Neural cell (in vitro differentiated cells): ENCODE results near the gene EPHA6.

ENCODE experiments used
- CTCF ChIP-seq: fragments of 450-650 bp; IDR thresholded peaks from 2 replicates; pipeline ENCODE4 v1.5.1; 2014; ENCODE audit warnings: antibody characterized with exemption, mild to moderate bottlenecking, moderate library complexity; ENCODE audit not compliant: poor library complexity, severe bottlenecking
- EP300 ChIP-seq: fragments of 450-650 bp; conservative IDR thresholded peaks from 2 replicates; pipeline ENCODE4 v1.6.1; 2014; ENCODE audit warnings: antibody characterized with exemption, mild to moderate bottlenecking, moderate library complexity; ENCODE audit not compliant: poor library complexity, severe bottlenecking
- EZH2 ChIP-seq: fragments of 200-600, 300-800 bp; shearing (Covaris generic), sonication (generic); IDR thresholded peaks from 2 replicates; pipeline ENCODE4 v1.6.1; 2014; ENCODE audit warnings: antibody characterized with exemption, low read length, borderline replicate concordance, mild to moderate bottlenecking; ENCODE audit not compliant: insufficient read depth, poor library complexity, severe bottlenecking
- POLR2AphosphoS5 ChIP-seq: IDR thresholded peaks from 2 replicates; pipeline ENCODE4 v1.6.1; 2012
- REST ChIP-seq: IDR thresholded peaks from 2 replicates; pipeline ENCODE4 v1.6.1; 2012; ENCODE audit warnings: borderline replicate concordance
- SMC3 ChIP-seq: fragments of 450-650 bp; conservative IDR thresholded peaks from 2 replicates; pipeline ENCODE4 v1.6.1; 2014; ENCODE audit warnings: antibody characterized with exemption, mild to moderate bottlenecking, moderate library complexity; ENCODE audit not compliant: poor library complexity
- TAF1 ChIP-seq: IDR thresholded peaks from 2 replicates; pipeline ENCODE4 v1.6.1; 2012; ENCODE audit warnings: low read depth

GRCh38 chr3:97656638-97657037, 842.2 kb downstream of the EPHA6 start:
- TF ChIP-seq CTCF, result no peak
- no peak for TF ChIP-seq POLR2AphosphoS5
- no peak for TF ChIP-seq EP300
- no peak for TF ChIP-seq REST
- TF ChIP-seq EZH2, result no peak
- TF ChIP-seq TAF1, result no peak
- no peak for TF ChIP-seq SMC3
